ENCODE data around the gene SLC13A4.
"Not testable (repeated sequence)": the region's sequence is repeated elsewhere in the genome, so short reads cannot be mapped to it uniquely, and the experiment has no call there.

Gene SLC13A4

GRCh38 chr7:135748770-135749169 lies 20.8 kb upstream of the SLC13A4 start, which contains the start of gene FAM180A:
TSS of gene FAM180A (minus strand) at chr7:135748813. CDS start at chr7:135748580, 233 bp downstream.
- peak; percentile 60 for DNase-seq

GRCh38 chr7:135747366-135747765 lies 19.4 kb upstream of the SLC13A4 start:
- no peak for DNase-seq

- DNase-seq = peak; percentile 96
Measured at GRCh38 chr7:135745703-135746312, 17.8 kb upstream of the SLC13A4 start.

- peak; percentile 83 for DNase-seq
Measured at GRCh38 chr7:135744938-135745702, 17.1 kb upstream of the SLC13A4 start.

- DNase-seq = peak; percentile 22
Measured at GRCh38 chr7:135743907-135744731, 16.1 kb upstream of the SLC13A4 start.

GRCh38 chr7:135742371-135742770 lies 14.4 kb upstream of the SLC13A4 start:
- DNase-seq = no peak

- no peak for DNase-seq
Measured at GRCh38 chr7:135741905-135742304, 13.9 kb upstream of the SLC13A4 start.

- no peak for DNase-seq
Measured at GRCh38 chr7:135740889-135741288, 12.9 kb upstream of the SLC13A4 start.

GRCh38 chr7:135737306-135737647 lies 9.3 kb upstream of the SLC13A4 start:
- DNase-seq = not testable (repeated sequence)

GRCh38 chr7:135736586-135737305 lies 8.8 kb upstream of the SLC13A4 start:
- no peak for DNase-seq

- no peak for DNase-seq
Measured at GRCh38 chr7:135734343-135734689, 6.3 kb upstream of the SLC13A4 start.

- no peak for DNase-seq
Measured at GRCh38 chr7:135733603-135734342, 5.8 kb upstream of the SLC13A4 start.

GRCh38 chr7:135731131-135731530 lies 3.1 kb upstream of the SLC13A4 start:
- DNase-seq = no peak

- no peak for DNase-seq
Measured at GRCh38 chr7:135729230-135729629, 1.2 kb upstream of the SLC13A4 start.

GRCh38 chr7:135726911-135727673 lies 894 bp downstream of the SLC13A4 start:
- no peak for DNase-seq

GRCh38 chr7:135726276-135726788 lies 1.7 kb downstream of the SLC13A4 start:
- DNase-seq = no peak

- no peak for DNase-seq
Measured at GRCh38 chr7:135723411-135723810, 4.6 kb downstream of the SLC13A4 start.

GRCh38 chr7:135721198-135721820 lies 6.7 kb downstream of the SLC13A4 start:
- no peak for DNase-seq

GRCh38 chr7:135719688-135720087 lies 8.3 kb downstream of the SLC13A4 start:
- no peak for DNase-seq

- DNase-seq = no peak
Measured at GRCh38 chr7:135718794-135719437, 9.1 kb downstream of the SLC13A4 start.
